ENCODE results near the gene SMIM11. TPM values are rescaled to one million over a fixed set of nuclear protein-coding genes. Genes with fewer than 3 reads are reported as not detected.

The SMIM11 gene
- total and polyA plus RNA-seq, 10 of the 15 experiments (the other 5 are each of a cell fraction or from before 2014, with no cell fraction given) = 4.8 to 43.1 (median 16.0) TPM

DNA sequence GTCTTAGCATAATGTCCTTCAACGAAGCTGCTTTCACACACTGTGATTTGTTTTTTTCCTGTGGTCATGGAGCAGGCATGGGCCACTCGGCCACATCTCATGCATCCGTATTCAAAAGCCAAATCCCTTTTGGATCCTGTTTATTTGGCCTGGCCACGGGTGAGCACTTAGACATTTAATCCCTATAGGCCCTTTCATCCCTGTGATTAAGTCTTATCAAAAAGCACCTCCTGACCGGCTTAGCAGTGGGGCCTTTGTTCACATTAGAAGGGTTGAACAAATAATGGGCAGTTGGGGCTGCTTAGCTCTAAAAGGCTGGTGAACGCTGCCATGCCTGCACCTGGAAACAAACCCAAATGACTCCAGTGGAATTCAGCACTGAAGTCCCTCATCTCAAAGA is 9.5 kb upstream of the SMIM11 start:
- 44% methylated on average over 6 of the region's 6 CpGs for WGBS (ENCODE audit: insufficient coverage, insufficient replicate concordance, low lambda C conversion rate, missing lambda C conversion rate)
- intact Hi-C loops (cut with micrococcal nuclease; ENCODE audit: unreplicated experiment) (no loop called here), in situ Hi-C loops (cut with MboI) (no loop called here)
- H2AFZ ChIP-seq (ENCODE audit: control insufficient read depth, low read depth, low read length) = no peak overlapping the region
- peaks cover 0 to 3% of the 10 kb centered on the region in 2 experiments; a peak in 1 of 4 replicates for H3K27me3 ChIP-seq (replicated peaks in 1 of 2; ENCODE audit: control insufficient read depth in 2 of 2, insufficient read depth in 2 of 2, low read length in 1 of 2)
- H4K20me1 ChIP-seq (ENCODE audit: control insufficient read depth, insufficient read depth) = no peaks in the 10 kb centered on the region
- ChIA-PET SMC1A (ENCODE audit: uncharacterized antibody, unreplicated experiment) (no interaction called here), RAD21 (ENCODE audit: unreplicated experiment) (no interaction called here), CTCF (interaction anchor here (1.5 to 2.9 kb wide), 2 partner anchors 266 to 442 kb away, joined by 4 to 16 read pairs; no protein-coding TSS in a partner anchor), POLR2A (no interaction called here)
- H3K27ac ChIP-seq (ENCODE audit: control insufficient read depth, insufficient read depth) = no peak overlapping the region
- no peaks in the 10 kb centered on the region for H3K79me2 ChIP-seq (ENCODE audit: control insufficient read depth, insufficient read depth, low read length)
- FAIRE-seq (no peak), ATAC-seq (no peak), DNase-seq (ENCODE audit: low read depth, low spot score) (no peak)
- H3K36me3 ChIP-seq (ENCODE audit: control insufficient read depth in 2 of 2, insufficient read depth in 2 of 2, low read length in 1 of 2) = no peaks in the 10 kb centered on the region
- no peak overlapping the region for H3K4me3 ChIP-seq
- H3K4me2 ChIP-seq (ENCODE audit: control insufficient read depth, insufficient read depth) = no peak overlapping the region
- TF ChIP-seq, protein P1, sequence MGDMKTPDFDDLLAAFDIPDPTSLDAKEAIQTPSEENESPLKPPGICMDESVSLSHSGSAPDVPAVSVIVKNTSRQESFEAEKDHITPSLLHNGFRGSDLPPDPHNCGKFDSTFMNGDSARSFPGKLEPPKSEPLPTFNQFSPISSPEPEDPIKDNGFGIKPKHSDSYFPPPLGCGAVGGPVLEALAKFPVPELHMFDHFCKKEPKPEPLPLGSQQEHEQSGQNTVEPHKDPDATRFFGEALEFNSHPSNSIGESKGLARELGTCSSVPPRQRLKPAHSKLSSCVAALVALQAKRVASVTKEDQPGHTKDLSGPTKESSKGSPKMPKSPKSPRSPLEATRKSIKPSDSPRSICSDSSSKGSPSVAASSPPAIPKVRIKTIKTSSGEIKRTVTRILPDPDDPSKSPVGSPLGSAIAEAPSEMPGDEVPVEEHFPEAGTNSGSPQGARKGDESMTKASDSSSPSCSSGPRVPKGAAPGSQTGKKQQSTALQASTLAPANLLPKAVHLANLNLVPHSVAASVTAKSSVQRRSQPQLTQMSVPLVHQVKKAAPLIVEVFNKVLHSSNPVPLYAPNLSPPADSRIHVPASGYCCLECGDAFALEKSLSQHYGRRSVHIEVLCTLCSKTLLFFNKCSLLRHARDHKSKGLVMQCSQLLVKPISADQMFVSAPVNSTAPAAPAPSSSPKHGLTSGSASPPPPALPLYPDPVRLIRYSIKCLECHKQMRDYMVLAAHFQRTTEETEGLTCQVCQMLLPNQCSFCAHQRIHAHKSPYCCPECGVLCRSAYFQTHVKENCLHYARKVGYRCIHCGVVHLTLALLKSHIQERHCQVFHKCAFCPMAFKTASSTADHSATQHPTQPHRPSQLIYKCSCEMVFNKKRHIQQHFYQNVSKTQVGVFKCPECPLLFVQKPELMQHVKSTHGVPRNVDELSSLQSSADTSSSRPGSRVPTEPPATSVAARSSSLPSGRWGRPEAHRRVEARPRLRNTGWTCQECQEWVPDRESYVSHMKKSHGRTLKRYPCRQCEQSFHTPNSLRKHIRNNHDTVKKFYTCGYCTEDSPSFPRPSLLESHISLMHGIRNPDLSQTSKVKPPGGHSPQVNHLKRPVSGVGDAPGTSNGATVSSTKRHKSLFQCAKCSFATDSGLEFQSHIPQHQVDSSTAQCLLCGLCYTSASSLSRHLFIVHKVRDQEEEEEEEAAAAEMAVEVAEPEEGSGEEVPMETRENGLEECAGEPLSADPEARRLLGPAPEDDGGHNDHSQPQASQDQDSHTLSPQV (IDR thresholded peaks at IDR 0.05) = no peak
- TF ChIP-seq TBL1XR1 (IDR thresholded peaks at IDR 0.05; ENCODE audit: low read depth, low read length) = no peak
- no peak for TF ChIP-seq TAF1 (IDR thresholded peaks at IDR 0.05; ENCODE audit: borderline replicate concordance, low read depth, low read length)
- TF ChIP-seq SMARCA5 (IDR thresholded peaks at IDR 0.05) = no peak
- TF ChIP-seq MXI1 (IDR thresholded peaks at IDR 0.05; ENCODE audit: low read depth, low read length) = no peak
- TF ChIP-seq MTA3 (IDR thresholded peaks at IDR 0.05; ENCODE audit: borderline replicate concordance, low read length) = no peak
- H3K4me1 ChIP-seq (ENCODE audit: control insufficient read depth, insufficient read depth, low read length) = no peaks in the 10 kb centered on the region
- BruUV-seq (replicated peaks) = no TSS peak
- no peak overlapping the region for H3K9ac ChIP-seq (ENCODE audit: control insufficient read depth, insufficient read depth, low read length)
- H3K9me3 ChIP-seq (replicated peaks; ENCODE audit: control insufficient read depth, insufficient read depth, low read length) = no peaks in the 10 kb centered on the region
